Spleen (tissue), 7 donors: ENCODE data around the gene CFAP91.
"Not testable (repeated sequence)": the region's sequence is repeated elsewhere in the genome, so short reads cannot be mapped to it uniquely, and the experiment has no call there.

Experiments used
- CTCF ChIP-seq, 11 experiments: fragments of 200-600 bp in 7 of 11; fragments of 450-650 bp in 4 of 11; sonication (generic) in 4 of 11; IDR thresholded peaks in 8 of 11; conservative IDR thresholded peaks in 3 of 11; 1 replicate in 7 of 11; 2 replicates in 4 of 11; pipeline versions ENCODE4 v1.4.0 to v1.8.0; 2016 to 2021; ENCODE audit warnings: antibody characterized with exemption in 11 of 11, inconsistent platforms in 4 of 11, mild to moderate bottlenecking in 1 of 11
- POLR2A ChIP-seq, 3 donors: fragments of 450-650 bp; IDR thresholded peaks; one replicate each; pipeline ENCODE4 v1.5.1; 2017; ENCODE audit warnings: antibody characterized with exemption in 3 of 3, mild to moderate bottlenecking in 1 of 3
- POLR2AphosphoS5 ChIP-seq, 3 donors: sonication (generic); formaldehyde crosslinking; IDR thresholded peaks; one replicate each; pipeline ENCODE4 v1.5.1; 2017; ENCODE audit warnings: antibody characterized with exemption in 3 of 3
- donor health status: DM: no; HTN: no; CAD: no; lungs with moderate emphysema.
- donor health status: DM: no; HTN: no; CAD: no.
- donor health status: DM: no; HTN: no; CAD: no.

- TF ChIP-seq CTCF (IDR thresholded peaks at IDR 0.05 in 8 of 11, conservative IDR thresholded peaks at IDR 0.05 in 3 of 11); POLR2A (IDR thresholded peaks at IDR 0.05); POLR2AphosphoS5 (IDR thresholded peaks at IDR 0.05): not testable (repeated sequence)
These were observed 24.6 kb upstream of the CFAP91 start for GRCh38 chr3:119678209-119678608.
